Inflammatory macrophage (primary cell): ENCODE data around the gene C1orf174.
"Not testable (repeated sequence)": the region's sequence is repeated elsewhere in the genome, so short reads cannot be mapped to it uniquely, and the experiment has no call there.

Experiments used
- DNase-seq, 2 donors: peaks; one replicate each; pipeline ENCODE4 v3.0.0-alpha.2; 2020 to 2022

The C1orf174 gene

GRCh38 chr1:3925762-3926161 is 25.7 kb upstream of the C1orf174 start:
- DNase-seq, result no peak

GRCh38 chr1:3925256-3925655 is 25.2 kb upstream of the C1orf174 start:
- no peak for DNase-seq

DNA sequence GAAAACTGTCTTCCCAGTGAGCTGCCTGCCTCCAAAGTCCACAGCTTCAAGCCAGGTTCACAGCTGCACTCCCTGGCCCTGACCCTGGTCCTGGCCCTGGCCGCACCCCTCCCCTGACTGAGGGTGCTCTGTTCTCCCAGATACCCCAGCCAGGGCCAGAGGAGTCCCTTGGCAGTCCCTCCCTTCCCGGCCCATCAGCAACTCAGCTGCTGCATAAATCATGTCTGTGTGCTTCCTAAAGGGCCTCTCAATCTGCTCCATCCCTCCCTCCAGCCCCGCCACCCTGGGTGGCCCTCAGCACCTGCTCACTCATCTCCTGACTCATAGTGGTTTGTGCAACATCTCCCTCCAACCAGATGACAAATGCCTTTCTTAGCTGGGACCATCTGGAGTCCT is 24.8 kb upstream of the C1orf174 start:
- no peak for DNase-seq

GRCh38 chr1:3924186-3924824 is 24.2 kb upstream of the C1orf174 start:
- no peak for DNase-seq

DNA sequence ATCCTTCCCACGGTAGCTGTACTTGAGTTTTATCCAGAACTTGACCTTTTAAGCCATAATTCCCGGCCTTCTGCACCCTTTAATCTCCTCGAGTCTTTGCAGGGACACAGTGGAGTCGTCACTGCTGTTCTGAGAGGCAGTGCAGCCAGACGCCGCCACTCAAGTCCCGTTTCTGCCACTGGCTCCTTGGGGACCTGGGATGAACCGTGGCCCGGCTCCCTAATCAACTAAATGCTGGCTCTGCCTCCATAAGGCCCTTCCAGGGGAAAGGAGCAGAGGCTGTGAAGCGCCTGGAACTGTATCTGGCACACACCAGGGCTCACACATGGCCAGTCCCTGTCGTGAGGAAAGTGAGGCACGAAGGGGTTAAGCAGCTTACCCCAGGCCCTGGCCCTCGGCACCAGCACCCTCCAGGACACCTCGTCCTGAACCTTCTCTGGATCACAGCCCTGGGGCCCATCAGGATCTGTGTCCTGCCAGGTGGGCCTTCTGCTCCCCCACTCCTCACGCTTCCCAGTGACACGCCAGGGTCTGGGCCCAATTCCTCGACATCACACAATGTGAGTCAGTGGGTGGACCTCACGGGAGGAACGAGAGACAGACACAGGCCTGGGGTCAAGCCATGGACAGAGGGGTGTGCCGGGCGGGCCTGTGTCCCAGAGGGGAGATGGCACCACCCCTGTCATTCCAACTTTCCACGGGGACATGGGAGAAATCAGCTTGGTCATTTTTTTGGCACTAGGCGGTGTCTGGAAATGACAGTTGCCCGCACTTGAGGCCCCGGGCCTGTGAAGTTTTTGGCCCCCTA is 23.5 kb upstream of the C1orf174 start:
- no peak for DNase-seq

DNA sequence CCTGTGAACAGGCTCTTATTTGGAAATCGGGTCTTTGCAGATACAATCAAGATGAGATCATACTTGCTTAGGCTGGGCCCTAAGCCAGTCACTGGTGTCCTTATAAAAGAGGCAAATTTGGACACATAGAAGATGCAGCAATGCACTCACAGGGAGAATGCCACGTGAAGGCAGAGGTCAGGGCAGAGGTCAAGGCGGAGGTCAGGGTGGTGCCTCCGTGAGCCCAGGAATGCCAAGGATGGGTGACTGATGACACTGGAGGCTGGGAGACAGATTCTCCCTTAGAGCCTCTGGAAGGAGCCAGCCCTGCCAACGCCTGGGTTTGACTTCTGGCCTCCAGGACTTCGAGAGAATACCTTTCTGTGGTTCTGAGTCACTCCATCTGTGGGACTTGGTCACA is 22.8 kb upstream of the C1orf174 start:
- no peak for DNase-seq

- no peak for DNase-seq
These were observed 22.2 kb upstream of the C1orf174 start for GRCh38 chr1:3922201-3922725.

DNA sequence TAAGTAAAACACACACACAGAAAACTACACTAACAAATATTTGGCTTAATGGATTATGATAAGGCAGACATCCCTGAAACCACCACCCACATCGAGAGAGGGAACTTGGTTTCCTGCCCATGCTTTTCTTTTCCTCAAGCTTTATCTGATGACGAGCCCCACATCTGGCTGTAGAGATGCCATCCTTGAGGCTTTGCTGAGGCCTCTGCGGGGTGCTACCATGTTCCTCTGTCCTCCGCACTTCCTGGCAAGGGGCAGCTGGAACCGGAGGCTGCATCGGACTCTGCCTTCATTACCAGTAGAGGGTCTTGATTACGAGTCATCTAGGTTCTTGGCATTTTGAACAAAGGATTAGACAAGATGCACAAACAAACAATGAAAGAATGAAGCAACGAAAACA is 21.7 kb upstream of the C1orf174 start:
- DNase-seq, result no peak

DNA sequence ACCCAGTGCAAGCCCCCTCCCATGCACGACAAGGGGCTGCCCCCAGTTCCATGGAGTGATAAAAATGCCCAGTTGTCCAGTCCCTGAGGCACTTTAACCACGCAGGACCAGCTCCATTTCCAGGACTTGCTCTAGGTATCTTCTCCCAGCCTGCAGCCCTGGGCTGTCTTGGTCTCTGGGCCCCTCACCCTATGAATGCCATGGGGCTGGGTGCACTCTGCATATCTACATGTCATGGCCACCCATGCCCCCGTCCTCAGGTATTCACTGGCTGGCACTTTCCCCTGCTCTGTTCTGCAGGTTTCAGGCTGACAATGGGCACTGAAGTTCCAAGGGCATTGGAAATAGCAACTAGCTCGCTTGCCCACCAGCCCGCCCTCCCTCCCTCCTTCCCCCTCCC is 19.6 kb upstream of the C1orf174 start:
- no peak for DNase-seq

- no peak for DNase-seq
These were observed 19.0 kb upstream of the C1orf174 start for GRCh38 chr1:3918966-3919611.

- not testable (repeated sequence) for DNase-seq
These were observed 18.3 kb upstream of the C1orf174 start for GRCh38 chr1:3918359-3918758.

- no peak for DNase-seq
These were observed 17.7 kb upstream of the C1orf174 start for GRCh38 chr1:3917761-3918160.

GRCh38 chr1:3915551-3916121 is 15.6 kb upstream of the C1orf174 start:
- DNase-seq, result no peak

- DNase-seq, result no peak
These were observed 14.8 kb upstream of the C1orf174 start for GRCh38 chr1:3914911-3915310.

DNA sequence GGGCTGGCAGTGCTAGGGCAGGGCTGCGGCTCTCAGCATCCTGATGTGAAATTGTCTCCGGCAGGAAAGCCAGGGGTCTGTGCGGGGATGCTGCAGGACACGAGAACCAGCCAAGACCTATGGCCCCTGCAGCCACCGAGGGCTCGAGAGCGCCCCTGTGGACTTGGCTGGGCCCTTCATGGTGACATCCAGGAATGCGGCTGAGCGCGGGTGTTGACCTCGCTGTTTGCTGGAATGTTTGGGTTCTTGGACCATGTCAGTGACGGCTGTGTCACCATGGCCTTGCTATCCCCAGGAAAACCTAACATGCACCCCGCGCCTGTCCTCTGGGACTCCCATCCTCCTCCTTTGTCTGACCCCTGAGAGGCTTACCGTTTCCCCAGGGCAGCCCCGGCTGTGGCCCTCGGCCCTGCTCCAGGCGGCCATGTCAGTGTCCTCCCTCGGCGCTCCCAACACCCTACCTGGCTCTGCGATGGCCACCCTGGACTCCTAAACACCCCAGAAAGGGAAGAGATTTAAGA is 14.3 kb upstream of the C1orf174 start:
- no peak for DNase-seq

DNA sequence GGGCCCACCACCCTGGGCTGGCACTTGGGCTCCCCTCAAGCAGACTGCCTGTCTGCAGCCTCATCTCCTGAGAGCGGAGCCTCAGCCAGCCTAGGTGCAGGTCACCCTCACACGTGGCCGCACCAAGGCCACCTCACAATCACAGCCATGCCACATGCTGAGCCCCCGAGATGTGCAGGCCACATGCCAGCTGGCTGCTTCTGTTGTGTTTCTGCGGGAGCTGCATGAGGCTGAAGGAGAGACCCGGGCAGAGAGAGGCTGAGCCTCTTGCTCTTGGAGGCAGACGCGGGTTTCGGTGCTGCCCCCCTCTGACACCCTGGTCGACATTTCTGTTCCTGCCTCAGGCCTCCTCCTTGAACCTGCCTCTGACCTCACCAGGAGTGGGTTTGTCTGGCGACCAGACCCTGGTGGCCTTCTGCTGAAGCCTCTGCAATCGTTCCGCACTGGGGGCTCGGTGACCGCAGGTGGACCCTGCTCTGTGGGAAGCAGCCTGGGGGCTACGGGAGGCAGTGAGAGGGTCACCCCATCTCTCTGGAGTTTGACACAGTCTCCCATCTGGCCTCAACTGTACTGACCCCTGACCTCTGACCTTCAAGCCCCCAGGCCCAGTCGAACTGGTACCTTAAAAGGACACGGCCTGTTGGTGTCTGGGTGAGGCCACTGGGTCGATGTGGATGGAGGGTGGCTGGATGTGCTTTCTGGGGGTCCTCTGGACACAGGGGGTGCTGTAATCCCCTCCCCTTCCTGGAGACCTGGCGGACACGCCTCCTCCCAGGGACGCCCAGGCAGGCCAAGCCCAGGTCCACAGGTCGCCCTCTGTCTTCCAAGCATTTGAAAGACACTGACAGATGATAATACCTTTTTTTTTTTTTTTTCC is 13.0 kb upstream of the C1orf174 start:
- DNase-seq, result no peak

- no peak for DNase-seq
These were observed 12.1 kb upstream of the C1orf174 start for GRCh38 chr1:3911981-3912808.

DNA sequence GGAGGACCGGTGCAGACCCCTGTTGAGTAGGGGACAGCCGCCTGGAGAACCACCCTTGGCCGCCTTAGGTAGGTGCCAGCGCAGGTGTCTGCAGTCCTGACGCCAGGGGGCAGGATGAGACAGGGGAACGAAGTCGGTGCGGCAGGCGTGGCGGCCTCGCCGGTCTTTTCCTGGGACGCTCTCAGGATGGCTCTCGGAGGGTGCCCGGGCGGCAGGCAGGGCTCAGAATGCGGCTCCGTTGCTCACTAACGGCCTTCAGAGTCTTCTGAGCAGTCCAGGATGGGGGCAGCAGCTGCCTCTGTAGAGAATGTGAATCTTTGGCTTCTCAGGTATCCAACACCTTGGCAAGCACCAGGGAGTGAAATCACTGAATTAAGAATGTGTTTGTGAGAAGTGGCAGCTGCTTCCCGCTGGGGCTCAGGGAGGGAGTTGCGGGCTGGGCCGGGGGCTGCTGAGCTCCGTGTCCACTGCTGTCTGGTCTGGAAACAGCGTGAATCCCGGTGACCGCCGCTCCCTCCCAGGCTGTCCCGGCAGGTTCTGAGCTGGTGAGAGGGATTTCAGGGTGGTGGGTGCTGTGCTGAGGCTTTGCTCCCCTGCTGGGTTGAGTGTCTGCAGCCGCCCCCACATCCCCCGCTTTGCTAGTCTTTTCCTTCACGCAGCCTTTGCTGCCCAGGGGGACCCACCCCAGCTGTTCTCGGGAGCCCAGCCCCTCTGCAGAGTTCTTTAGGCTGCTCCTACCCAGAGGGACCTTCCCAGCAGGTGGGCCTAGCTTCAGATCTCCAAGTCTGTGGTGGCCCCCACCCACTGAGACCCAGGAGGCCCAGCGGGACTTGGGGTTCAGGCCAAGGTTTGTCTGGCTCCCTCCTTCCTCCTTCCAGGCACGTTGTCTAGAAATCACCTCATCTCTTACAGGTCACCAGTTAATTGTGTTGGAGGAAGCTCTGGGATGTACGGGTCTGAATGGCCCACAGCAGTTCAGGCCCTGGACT is 11.1 kb upstream of the C1orf174 start:
- peak; percentile 20 to 48 for DNase-seq

- no peak for DNase-seq
These were observed 10.1 kb upstream of the C1orf174 start for GRCh38 chr1:3910049-3910731.
